Calu3 (cell line): ENCODE data around the gene LIPC. TPM values are rescaled to one million over a fixed set of nuclear protein-coding genes. Genes with fewer than 3 reads are reported as not detected.

ENCODE experiments used
- BruUV-seq: library from RNA; stranded (reverse); fragments of 400-500 nt; replicated peaks from 2 replicates; lab custom pipeline; 2021; lab: Mats Ljungman, UMichigan
- CTCF ChIA-PET: fragments of 300-600 bp; sonication (Branson Sonifier 250); formaldehyde crosslinking; loops from one replicate; lab custom pipeline; 2022; ENCODE audit warnings: antibody characterized with exemption; lab: Charles Lee
- DNase-seq: peaks from one replicate; pipeline ENCODE4 v3.0.0; 2022
- H3K27ac Mint-ChIP-seq: one replicate; pipeline ENCODE4 v1.8.0; 2022; ENCODE audit warnings: mixed read lengths; ENCODE audit not compliant: unreplicated experiment
- H3K27me3 Mint-ChIP-seq: one replicate; pipeline ENCODE4 v1.8.0; 2022; ENCODE audit warnings: mixed read lengths; ENCODE audit not compliant: unreplicated experiment
- H3K36me3 Mint-ChIP-seq: one replicate; pipeline ENCODE4 v1.8.0; 2022; ENCODE audit warnings: mild to moderate bottlenecking, moderate library complexity, mixed read lengths; ENCODE audit not compliant: insufficient read depth, unreplicated experiment
- H3K4me1 Mint-ChIP-seq: one replicate; pipeline ENCODE4 v1.8.0; 2022; ENCODE audit warnings: mild to moderate bottlenecking, low read depth, mixed read lengths; ENCODE audit not compliant: unreplicated experiment
- H3K4me3 Mint-ChIP-seq: one replicate; pipeline ENCODE4 v1.8.0; 2022; ENCODE audit warnings: mild to moderate bottlenecking, low read depth, moderate library complexity, mixed read lengths; ENCODE audit not compliant: unreplicated experiment
- H3K9me3 Mint-ChIP-seq: one replicate; pipeline ENCODE4 v1.8.0; 2022; ENCODE audit warnings: low read depth, mixed read lengths; ENCODE audit not compliant: unreplicated experiment
- intact Hi-C: fragments of 100-400 bp; cut with micrococcal nuclease; formaldehyde crosslinking; loops from one replicate; pipeline ENCODE4 v1.10.0; 2022; ENCODE audit not compliant: unreplicated experiment
- total RNA-seq: library from RNA; stranded (reverse); gene quantifications from 2 replicates; pipeline ENCODE4 v1.2.3, GENCODE V29; 2022
- TF ChIP-seq, protein P1 (sequence below): fragments of 200-600 bp; IDR thresholded peaks from one replicate; pipeline ENCODE4 v1.8.0; 2022; ENCODE audit warnings: antibody characterized with exemption; ENCODE audit not compliant: unreplicated experiment

The LIPC gene
- total RNA-seq, 1 experiment from 2014 or later = not detected

GRCh38 chr15:58445865-58446264, 14.1 kb downstream of the LIPC start:
- intact Hi-C loops = loop anchor here (10.0 kb wide), 1 partner anchor 419 kb away; no protein-coding TSS in a partner anchor
- TF ChIP-seq, protein P1, sequence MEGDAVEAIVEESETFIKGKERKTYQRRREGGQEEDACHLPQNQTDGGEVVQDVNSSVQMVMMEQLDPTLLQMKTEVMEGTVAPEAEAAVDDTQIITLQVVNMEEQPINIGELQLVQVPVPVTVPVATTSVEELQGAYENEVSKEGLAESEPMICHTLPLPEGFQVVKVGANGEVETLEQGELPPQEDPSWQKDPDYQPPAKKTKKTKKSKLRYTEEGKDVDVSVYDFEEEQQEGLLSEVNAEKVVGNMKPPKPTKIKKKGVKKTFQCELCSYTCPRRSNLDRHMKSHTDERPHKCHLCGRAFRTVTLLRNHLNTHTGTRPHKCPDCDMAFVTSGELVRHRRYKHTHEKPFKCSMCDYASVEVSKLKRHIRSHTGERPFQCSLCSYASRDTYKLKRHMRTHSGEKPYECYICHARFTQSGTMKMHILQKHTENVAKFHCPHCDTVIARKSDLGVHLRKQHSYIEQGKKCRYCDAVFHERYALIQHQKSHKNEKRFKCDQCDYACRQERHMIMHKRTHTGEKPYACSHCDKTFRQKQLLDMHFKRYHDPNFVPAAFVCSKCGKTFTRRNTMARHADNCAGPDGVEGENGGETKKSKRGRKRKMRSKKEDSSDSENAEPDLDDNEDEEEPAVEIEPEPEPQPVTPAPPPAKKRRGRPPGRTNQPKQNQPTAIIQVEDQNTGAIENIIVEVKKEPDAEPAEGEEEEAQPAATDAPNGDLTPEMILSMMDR = no peak
- H3K36me3 Mint-ChIP-seq = peaks cover 14% of the 10 kb centered on the region
- H3K4me1 Mint-ChIP-seq = peaks cover 52% of the 10 kb centered on the region
- no peak overlapping the region for H3K4me3 Mint-ChIP-seq
- no peak for DNase-seq
- H3K27me3 Mint-ChIP-seq = no peaks in the 10 kb centered on the region
- BruUV-seq = no TSS peak
- no peak overlapping the region for H3K27ac Mint-ChIP-seq
- H3K9me3 Mint-ChIP-seq = no peaks in the 10 kb centered on the region
- CTCF ChIA-PET = no interaction called here

- Mint-ChIP-seq H3K27ac (no peak overlapping the region), H3K27me3 (no peaks in the 10 kb centered on the region), H3K4me1 (peaks cover 45% of the 10 kb centered on the region), H3K36me3 (peaks cover 7% of the 10 kb centered on the region), H3K4me3 (no peak overlapping the region), H3K9me3 (no peaks in the 10 kb centered on the region)
- BruUV-seq = no TSS peak
- CTCF ChIA-PET = interaction anchor here (0.6 kb wide), 1 partner anchor 224 kb away, joined by 3 read pairs; no protein-coding TSS in a partner anchor
- intact Hi-C loops = loop anchor here (10.0 kb wide), 1 partner anchor 418 kb away; no protein-coding TSS in a partner anchor
- DNase-seq = no peak
- TF ChIP-seq, protein P1 = no peak
These were observed 14.7 kb downstream of the LIPC start for GRCh38 chr15:58446521-58446920.

DNA sequence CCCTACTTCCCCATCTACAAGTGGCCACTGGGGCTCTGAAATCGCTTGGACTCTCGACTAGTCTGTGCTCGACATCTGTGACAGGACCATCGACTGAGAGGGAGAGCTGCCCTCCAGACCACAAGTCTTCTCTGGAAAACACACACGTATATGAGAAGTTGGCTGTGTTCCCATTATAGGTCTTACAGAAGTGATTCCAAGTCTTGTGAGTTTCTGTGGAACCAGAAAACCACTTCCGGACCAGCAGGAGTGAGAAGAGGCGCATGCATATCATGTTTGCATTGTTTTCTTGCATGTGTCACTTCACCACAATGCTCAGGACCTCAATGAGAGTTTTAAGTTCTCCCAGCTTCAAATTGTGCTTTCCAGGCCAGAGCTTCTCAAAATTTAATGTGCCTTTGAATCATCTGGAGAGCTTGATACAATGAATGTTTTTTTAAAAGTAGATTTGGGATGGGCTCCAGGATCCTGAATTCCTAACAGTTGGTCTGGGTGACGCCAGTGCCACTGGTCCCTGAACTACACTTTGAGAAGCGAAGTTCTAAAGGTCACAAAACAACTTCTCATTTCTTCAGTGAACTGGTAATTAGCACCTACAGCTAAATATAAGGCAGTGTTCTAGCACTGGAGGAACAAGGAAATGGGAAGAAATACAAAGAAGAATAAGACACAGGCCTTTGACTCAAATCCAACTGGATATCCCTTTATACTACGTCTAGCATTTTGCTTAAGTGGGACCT, 15.7 kb downstream of the LIPC start:
- no peaks in the 10 kb centered on the region for H3K27me3 Mint-ChIP-seq
- no peaks in the 10 kb centered on the region for H3K36me3 Mint-ChIP-seq
- peaks cover 36% of the 10 kb centered on the region for H3K4me1 Mint-ChIP-seq
- no peaks in the 10 kb centered on the region for H3K9me3 Mint-ChIP-seq
- intact Hi-C loops = loop anchor here (10.0 kb wide), 1 partner anchor 417 kb away; no protein-coding TSS in a partner anchor
- H3K27ac Mint-ChIP-seq = no peak overlapping the region
- no peak for DNase-seq
- no peak overlapping the region for H3K4me3 Mint-ChIP-seq
- BruUV-seq = no TSS peak
- CTCF ChIA-PET = no interaction called here
- TF ChIP-seq, protein P1 = no peak

- Mint-ChIP-seq H3K27me3 (no peaks in the 10 kb centered on the region), H3K9me3 (no peaks in the 10 kb centered on the region), H3K4me3 (no peak overlapping the region), H3K4me1 (peaks cover 34% of the 10 kb centered on the region), H3K36me3 (no peaks in the 10 kb centered on the region), H3K27ac (no peak overlapping the region)
- no TSS peak for BruUV-seq
- DNase-seq = no peak
- CTCF ChIA-PET = no interaction called here
- intact Hi-C loops = loop anchor here (10.0 kb wide), 1 partner anchor 416 kb away; no protein-coding TSS in a partner anchor
- TF ChIP-seq, protein P1 = no peak
These were observed 16.5 kb downstream of the LIPC start for GRCh38 chr15:58448331-58448730.
